HepG2 (cell line): ENCODE results near the gene FGD2. TPM values are rescaled to one million over a fixed set of nuclear protein-coding genes. Genes with fewer than 3 reads are reported as not detected.

Source experiments
- AGO2 ChIP-seq: fragments of 200-400 bp; formaldehyde crosslinking; optimal IDR thresholded peaks from 2 replicates; pipeline ENCODE3; 2017; ENCODE audit warnings: mild to moderate bottlenecking, low read depth, low read length, moderate library complexity
- AHR ChIP-seq: IDR thresholded peaks from 2 replicates; pipeline ENCODE4 v1.6.1; 2018; ENCODE audit warnings: missing genetic modification reagents, missing compliant biosample characterization
- E2F1 ChIP-seq: sonication (generic); formaldehyde crosslinking; IDR thresholded peaks from 2 replicates; pipeline ENCODE4 v1.5.0; 2020; ENCODE audit warnings: missing genetic modification reagents
- ERF ChIP-seq: IDR thresholded peaks from 2 replicates; pipeline ENCODE4 v1.6.1; 2018; ENCODE audit warnings: missing biosample characterization, missing genetic modification reagents
- GLMP ChIP-seq: sonication (generic); formaldehyde crosslinking; IDR thresholded peaks from 2 replicates; pipeline ENCODE4 v1.9.0; 2021; ENCODE audit warnings: missing genetic modification reagents, mild to moderate bottlenecking, borderline replicate concordance
- GMEB1 ChIP-seq: sonication (generic); formaldehyde crosslinking; IDR thresholded peaks from 2 replicates; pipeline ENCODE4 v1.5.1; 2020; ENCODE audit warnings: missing genetic modification reagents, mild to moderate bottlenecking, borderline replicate concordance
- HHEX ChIP-seq: IDR thresholded peaks from 2 replicates; pipeline ENCODE4 v1.6.1; 2016; ENCODE audit warnings: control low read depth
- HMG20A ChIP-seq: IDR thresholded peaks from 2 replicates; pipeline ENCODE4 v1.6.1; 2016; ENCODE audit warnings: borderline replicate concordance
- IKZF5 ChIP-seq: IDR thresholded peaks from 2 replicates; pipeline ENCODE4 v1.6.1; 2018; ENCODE audit warnings: missing genetic modification reagents, mild to moderate bottlenecking, missing compliant biosample characterization
- MZF1 ChIP-seq: sonication (generic); formaldehyde crosslinking; IDR thresholded peaks from 2 replicates; pipeline ENCODE4 v1.8.1; 2023; ENCODE audit warnings: mild to moderate bottlenecking, missing genetic modification reagents, borderline replicate concordance
- TCF7 ChIP-seq: sonication (generic); IDR thresholded peaks from 2 replicates; pipeline ENCODE4 v1.6.1; 2016; ENCODE audit warnings: antibody characterized with exemption, low read depth
- THAP8 ChIP-seq: sonication (generic); formaldehyde crosslinking; IDR thresholded peaks from 2 replicates; pipeline ENCODE4 v1.5.1; 2020; ENCODE audit warnings: missing genetic modification reagents, mild to moderate bottlenecking, borderline replicate concordance
- ZMAT5 ChIP-seq: sonication (generic); formaldehyde crosslinking; IDR thresholded peaks from 2 replicates; pipeline ENCODE4 v1.5.0; 2020; ENCODE audit warnings: mild to moderate bottlenecking, low read depth, missing genetic modification reagents, borderline replicate concordance
- ZNF276 ChIP-seq: sonication (generic); formaldehyde crosslinking; IDR thresholded peaks from 2 replicates; pipeline ENCODE4 v1.4.0; 2020; ENCODE audit warnings: mild to moderate bottlenecking, low read depth, missing genetic modification reagents
- ZNF547 ChIP-seq: sonication (generic); formaldehyde crosslinking; IDR thresholded peaks from 2 replicates; pipeline ENCODE4 v1.5.1; 2020; ENCODE audit warnings: mild to moderate bottlenecking, missing genetic modification reagents
- ZNF7 ChIP-seq: IDR thresholded peaks from 2 replicates; pipeline ENCODE4 v1.6.1; 2016; ENCODE audit warnings: missing biosample characterization, missing genetic modification reagents
- polyA plus RNA-seq, 8 experiments: library from polyadenylated mRNA; depleted of rRNA in 3 of 8; stranded (reverse) in 7 of 8; unstranded in 1 of 8; fragments of >200 nt; fragmentation: Illumina TruSeq in 4 of 8; extraction: Trizol in 4 of 8; gene quantifications; 2 replicates each; pipeline versions ENCODE4 v1.2.1 to v1.2.3, GENCODE V29; 2011 to 2016; ENCODE audit warnings: low read depth in 4 of 8, missing spikeins in 1 of 8, mixed read lengths in 1 of 8; ENCODE audit not compliant: insufficient read depth in 1 of 8
- total RNA-seq, 5 experiments: library from RNA; depleted of rRNA; stranded (reverse); fragments of >200 nt; fragmentation: Illumina TruSeq; extraction: Trizol; gene quantifications; 2 replicates each; pipeline ENCODE4 v1.2.3, GENCODE V29; 2016; ENCODE audit warnings: low read depth in 1 of 5

FGD2 gene
- total and polyA plus RNA-seq, 2 of the 13 experiments (the other 11 are each of a cell fraction or from before 2014, with no cell fraction given), result not detected

- TF ChIP-seq E2F1, result no peak
- peak; percentile 75; the same call in 1 of the 2 replicates for TF ChIP-seq ZNF547 (CRISPR knock-in tag)
- no peak for TF ChIP-seq MZF1 (CRISPR knock-in tag)
- TF ChIP-seq ERF (CRISPR knock-in tag), result peak; percentile 82; the same call in 1 of the 2 replicates
- no peak; the same call in 1 of the 2 replicates for TF ChIP-seq AHR
- TF ChIP-seq HMG20A (CRISPR knock-in tag), result peak; percentile 87; the same call in 1 of the 2 replicates
- TF ChIP-seq ZMAT5 (CRISPR knock-in tag), result no peak
- TF ChIP-seq HHEX (CRISPR knock-in tag), result 0 out of 2 replicates have a peak, but pooled peaks have one; percentile 41
- TF ChIP-seq GLMP (CRISPR knock-in tag), result no peak
- TF ChIP-seq ZNF276 (CRISPR knock-in tag), result no peak; the same call in 1 of the 2 replicates
- TF ChIP-seq AGO2, result no peak
- no peak for TF ChIP-seq GMEB1
- peak; percentile 82 for TF ChIP-seq IKZF5 (CRISPR knock-in tag)
- no peak; the same call in 1 of the 2 replicates for TF ChIP-seq THAP8 (CRISPR knock-in tag)
- peak; percentile 60 for TF ChIP-seq TCF7
- TF ChIP-seq ZNF7 (CRISPR knock-in tag), result no peak
These were observed 54.1 kb downstream of the FGD2 start (continued) for GRCh38 chr6:37059344-37060194.
